ENCODE data around the gene GNPTG. TPM values are rescaled to one million over a fixed set of nuclear protein-coding genes. Genes with fewer than 3 reads are reported as not detected.

The GNPTG gene
- total and polyA plus RNA-seq, 2 of the 8 experiments (the other 6 are each of a cell fraction or from before 2014, with no cell fraction given): 26.2 to 51.2 TPM

DNA sequence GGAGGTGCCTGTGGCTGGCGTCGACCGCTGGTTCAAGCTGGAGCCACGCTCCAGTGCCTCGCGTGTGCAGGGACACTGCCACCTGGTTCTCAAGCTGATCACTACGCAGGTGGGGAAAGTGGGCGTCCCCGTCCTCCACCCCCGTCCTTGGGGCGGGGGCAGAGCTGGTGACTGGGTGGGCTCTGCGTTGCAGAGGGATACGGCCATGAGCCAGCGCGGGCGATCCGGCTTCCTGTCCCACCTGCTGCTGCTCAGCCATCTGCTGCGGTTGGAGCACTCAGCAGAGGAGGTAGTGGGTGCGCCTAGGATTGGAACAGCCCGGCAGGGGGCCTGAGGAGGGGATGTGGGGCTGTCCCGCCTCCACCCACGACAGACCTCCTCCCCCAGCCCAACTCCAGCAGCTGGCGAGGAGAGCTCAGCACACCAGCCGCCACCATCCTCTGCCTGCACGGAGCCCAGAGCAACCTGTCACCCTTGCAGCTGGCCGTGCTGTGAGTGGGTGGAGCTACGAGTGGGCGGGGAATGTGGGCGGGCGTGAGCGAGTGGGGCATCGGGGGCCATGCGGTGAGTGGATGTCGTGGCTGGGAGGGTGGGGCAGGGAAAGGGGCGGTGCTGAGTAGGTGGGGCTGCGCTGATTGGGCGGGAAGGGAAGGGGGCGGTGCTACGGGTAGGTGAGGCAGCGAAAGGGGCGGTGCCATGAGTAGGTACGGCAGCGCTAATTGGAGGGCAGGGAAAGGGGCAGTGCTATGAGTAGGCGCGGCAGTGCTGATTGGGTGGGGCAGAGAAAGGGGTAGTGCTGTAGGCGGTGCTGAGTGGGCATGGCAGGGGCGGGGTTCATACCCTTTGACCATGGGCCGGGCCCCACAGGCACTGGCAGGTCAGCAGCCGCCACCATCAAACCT is 9.0 kb upstream of the GNPTG start (continued):
- no peak for TF ChIP-seq JUND (IDR thresholded peaks at IDR 0.05; ENCODE audit: low read length)
- peak; percentile 97 for TF ChIP-seq SP4 (IDR thresholded peaks at IDR 0.05; ENCODE audit: low read length)
- TF ChIP-seq SIRT6 (IDR thresholded peaks at IDR 0.05; ENCODE audit: low read length): no peak
- no peak for TF ChIP-seq CHD1 (IDR thresholded peaks at IDR 0.05; ENCODE audit: low read depth, low read length)
- TF ChIP-seq KDM4A (IDR thresholded peaks at IDR 0.05; ENCODE audit: low read depth, low read length, severe bottlenecking): no peak
- no peak for TF ChIP-seq RNF2 (IDR thresholded peaks at IDR 0.05; ENCODE audit: borderline replicate concordance, low read depth, low read length, missing control alignments, poor library complexity, severe bottlenecking)
- peak; percentile 53; the same call in 1 of the 2 replicates for TF ChIP-seq EGR1 (IDR thresholded peaks at IDR 0.05; ENCODE audit: borderline replicate concordance, low read depth, low read length)
- peak; percentile 78 to 89; a peak in 3 of 4 replicates for TF ChIP-seq SIN3A (conservative IDR thresholded peaks at IDR 0.05 in 1 of 2, IDR thresholded peaks at IDR 0.05 in 1 of 2; ENCODE audit: low read depth in 1 of 2, low read length in 2 of 2)
- TF ChIP-seq CREB1 (IDR thresholded peaks at IDR 0.05): peak; percentile 61; the same call in 1 of the 2 replicates
- TF ChIP-seq, protein P1, sequence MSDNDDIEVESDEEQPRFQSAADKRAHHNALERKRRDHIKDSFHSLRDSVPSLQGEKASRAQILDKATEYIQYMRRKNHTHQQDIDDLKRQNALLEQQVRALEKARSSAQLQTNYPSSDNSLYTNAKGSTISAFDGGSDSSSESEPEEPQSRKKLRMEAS (IDR thresholded peaks at IDR 0.05): peak; percentile 45; the same call in 1 of the 2 replicates
- TF ChIP-seq TBP (IDR thresholded peaks at IDR 0.05; ENCODE audit: low read depth, low read length): peak; percentile 42; the same call in 1 of the 2 replicates
